ENCODE results near the gene POU2F2.

GRCh38 chr19:42178791-42179674 lies 46.8 kb upstream of the POU2F2 start:
- TF ChIP-seq POLR2A (IDR thresholded peaks at IDR 0.05) (no peak), POLR2AphosphoS5 (IDR thresholded peaks at IDR 0.05) (no peak)
- TF ChIP-seq, protein P1, sequence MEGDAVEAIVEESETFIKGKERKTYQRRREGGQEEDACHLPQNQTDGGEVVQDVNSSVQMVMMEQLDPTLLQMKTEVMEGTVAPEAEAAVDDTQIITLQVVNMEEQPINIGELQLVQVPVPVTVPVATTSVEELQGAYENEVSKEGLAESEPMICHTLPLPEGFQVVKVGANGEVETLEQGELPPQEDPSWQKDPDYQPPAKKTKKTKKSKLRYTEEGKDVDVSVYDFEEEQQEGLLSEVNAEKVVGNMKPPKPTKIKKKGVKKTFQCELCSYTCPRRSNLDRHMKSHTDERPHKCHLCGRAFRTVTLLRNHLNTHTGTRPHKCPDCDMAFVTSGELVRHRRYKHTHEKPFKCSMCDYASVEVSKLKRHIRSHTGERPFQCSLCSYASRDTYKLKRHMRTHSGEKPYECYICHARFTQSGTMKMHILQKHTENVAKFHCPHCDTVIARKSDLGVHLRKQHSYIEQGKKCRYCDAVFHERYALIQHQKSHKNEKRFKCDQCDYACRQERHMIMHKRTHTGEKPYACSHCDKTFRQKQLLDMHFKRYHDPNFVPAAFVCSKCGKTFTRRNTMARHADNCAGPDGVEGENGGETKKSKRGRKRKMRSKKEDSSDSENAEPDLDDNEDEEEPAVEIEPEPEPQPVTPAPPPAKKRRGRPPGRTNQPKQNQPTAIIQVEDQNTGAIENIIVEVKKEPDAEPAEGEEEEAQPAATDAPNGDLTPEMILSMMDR (IDR thresholded peaks at IDR 0.05), result no peak
